HepG2 (cell line): ENCODE results near the gene POC1B. TPM values are rescaled to one million over a fixed set of nuclear protein-coding genes. Genes with fewer than 3 reads are reported as not detected.

Source experiments
- ATAC-seq: fragments of 200-7000 bp; cut with Tn5 transposase; 3 replicates; pipeline ENCODE4 v1.9.1; 2020; ENCODE audit warnings: mild to moderate bottlenecking, moderate library complexity
- BruUV-seq: library from RNA; stranded (reverse); fragments of 400-500 nt; replicated peaks from 2 replicates; lab custom pipeline; 2021; lab: Mats Ljungman, UMichigan
- CTCF ChIA-PET: fragments of 300-600 bp; formaldehyde crosslinking; extraction: SDS; loops from one replicate; lab custom pipeline; 2021; ENCODE audit warnings: low total read pairs, inconsistent platforms, low intra/inter-chr PET ratio; lab: Yijun Ruan, JAX
- POLR2A ChIA-PET: fragments of 350-600 bp; sonication (Branson Sonifier 250); formaldehyde crosslinking; loops from one replicate; lab custom pipeline; 2020; ENCODE audit warnings: antibody characterized with exemption, inconsistent platforms; lab: Yijun Ruan, JAX
- DNase-seq: peaks from one replicate; pipeline ENCODE4 v3.0.0-alpha.2; 2015; ENCODE audit warnings: low spot score
- FAIRE-seq: peaks from 3 replicates; lab custom pipeline; 2011; peaks lifted over from hg19 to GRCh38; lab: Jason Lieb, UNC
- H2AFZ ChIP-seq: one replicate; pipeline ENCODE4 v1.6.1; 2011; ENCODE audit warnings: low read length, inconsistent platforms
- H3K27ac ChIP-seq: fragments of 300-600 bp; 3 replicates; pipeline ENCODE4 v1.8.0; 2011; ENCODE audit warnings: mixed run types, mild to moderate bottlenecking, mixed read lengths, low read length, inconsistent platforms; ENCODE audit not compliant: insufficient read depth; ENCODE audit errors: extremely low read length
- H3K27me3 ChIP-seq, 2 experiments: fragments of 200-600 bp in 1 of 2; 2 replicates in 1 of 2; 3 replicates in 1 of 2; pipeline versions ENCODE4 v1.6.0 to v1.8.0; 2011; ENCODE audit warnings: low read length in 2 of 2, mild to moderate bottlenecking in 2 of 2, moderate library complexity in 2 of 2, inconsistent platforms in 1 of 2; ENCODE audit not compliant: insufficient read depth in 2 of 2, control insufficient read depth in 1 of 2
- H3K36me3 ChIP-seq, 2 experiments: fragments of 200-600 bp in 1 of 2; replicated peaks in 1 of 2; 2 replicates in 1 of 2; 3 replicates in 1 of 2; pipeline versions ENCODE4 v1.5.1 to v1.8.0; 2011; ENCODE audit warnings: low read length in 2 of 2, inconsistent platforms in 1 of 2; ENCODE audit not compliant: insufficient read depth in 2 of 2, control insufficient read depth in 1 of 2
- H3K4me1 ChIP-seq: 2 replicates; pipeline ENCODE4 v1.5.1; 2012; ENCODE audit warnings: low read length, inconsistent platforms; ENCODE audit not compliant: insufficient read depth
- H3K4me2 ChIP-seq: 2 replicates; pipeline ENCODE4 v1.6.0; 2011; ENCODE audit warnings: low read depth, low read length, inconsistent platforms
- H3K4me3 ChIP-seq, 3 experiments: fragments of 200-600 bp in 1 of 3; sonication (generic), shearing (Covaris generic) in 1 of 3; replicated peaks in 1 of 3; 2 replicates each; pipeline ENCODE4 v1.5.1; 2011 to 2016; ENCODE audit warnings: low read length in 3 of 3, inconsistent platforms in 2 of 3, low read depth in 2 of 3, mild to moderate bottlenecking in 2 of 3, control low read depth in 1 of 3, mixed read lengths in 1 of 3; ENCODE audit not compliant: insufficient read depth in 1 of 3
- H3K79me2 ChIP-seq: one replicate; pipeline ENCODE4 v1.6.1; 2011; ENCODE audit warnings: low read length, inconsistent platforms; ENCODE audit not compliant: insufficient read depth
- H3K9ac ChIP-seq: 2 replicates; pipeline ENCODE4 v1.6.0; 2011; ENCODE audit warnings: mild to moderate bottlenecking, low read depth, low read length, inconsistent platforms; ENCODE audit not compliant: insufficient read depth
- H3K9me3 ChIP-seq: 2 replicates; pipeline ENCODE4 v1.5.1; 2012; ENCODE audit warnings: mild to moderate bottlenecking, low read length
- H4K20me1 ChIP-seq: 2 replicates; pipeline ENCODE4 v1.6.0; 2011; ENCODE audit warnings: inconsistent platforms, mild to moderate bottlenecking, low read length, moderate library complexity; ENCODE audit not compliant: insufficient read depth
- CREB1 ChIP-seq, 2 experiments: fragments of 450-650 bp in 1 of 2; IDR thresholded peaks; 2 replicates each; pipeline ENCODE4 v1.6.1; 2016 to 2017; ENCODE audit warnings: control low read depth in 1 of 2, mild to moderate bottlenecking in 1 of 2, missing compliant biosample characterization in 1 of 2, missing genetic modification characterization in 1 of 2
- FOSL2 ChIP-seq: sonication (generic); formaldehyde crosslinking; IDR thresholded peaks from 2 replicates; pipeline ENCODE4 v1.4.0; 2020; ENCODE audit warnings: missing genetic modification reagents
- FOXA3 ChIP-seq: IDR thresholded peaks from 2 replicates; pipeline ENCODE4 v1.6.1; 2016; ENCODE audit warnings: missing genetic modification reagents, missing compliant biosample characterization
- HCFC1 ChIP-seq: fragments of 150-350 bp; IDR thresholded peaks from 2 replicates; pipeline ENCODE4 v1.6.1; 2014; ENCODE audit warnings: low read depth, low read length
- NCOA5 ChIP-seq: sonication (generic); formaldehyde crosslinking; IDR thresholded peaks from 2 replicates; pipeline ENCODE4 v1.4.0; 2020; ENCODE audit warnings: missing genetic modification reagents
- ZKSCAN5 ChIP-seq: sonication (generic); formaldehyde crosslinking; IDR thresholded peaks from 2 replicates; pipeline ENCODE4 v1.5.1; 2020; ENCODE audit warnings: mild to moderate bottlenecking, missing genetic modification reagents
- ZNF280D ChIP-seq: sonication (generic); formaldehyde crosslinking; IDR thresholded peaks from 2 replicates; pipeline ENCODE4 v1.5.1; 2020; ENCODE audit warnings: mild to moderate bottlenecking, missing genetic modification reagents
- ZNF816 ChIP-seq: sonication (generic); formaldehyde crosslinking; IDR thresholded peaks from 2 replicates; pipeline ENCODE4 v1.8.0; 2022; ENCODE audit warnings: missing genetic modification reagents, mild to moderate bottlenecking, borderline replicate concordance
- ZNF83 ChIP-seq: sonication (generic); formaldehyde crosslinking; IDR thresholded peaks from 2 replicates; pipeline ENCODE4 v1.4.0; 2020; ENCODE audit warnings: missing genetic modification reagents, mild to moderate bottlenecking, borderline replicate concordance
- ZSCAN9 ChIP-seq: IDR thresholded peaks from 2 replicates; pipeline ENCODE4 v1.6.1; 2016; ENCODE audit warnings: borderline replicate concordance
- WGBS: methylation state at CpG from one replicate; pipeline ENCODE4 v1.1.6; 2017; ENCODE audit warnings: low lambda C conversion rate; 5-methylcytosine and 5-hydroxymethylcytosine counted together
- in situ Hi-C: cut with HindIII; loops from 2 replicates; pipeline ENCODE4 v1.10.0; 2017; ENCODE audit warnings: low pct_unique_long_range_greater_than_20kb; ENCODE audit not compliant: extremely low pct_ligation_motif_present
- intact Hi-C: fragments of 100-400 bp; cut with micrococcal nuclease; formaldehyde crosslinking; loops from one replicate; pipeline ENCODE4 v1.10.0; 2022; ENCODE audit not compliant: unreplicated experiment
- polyA plus RNA-seq, 8 experiments: library from polyadenylated mRNA; depleted of rRNA in 3 of 8; stranded (reverse) in 7 of 8; unstranded in 1 of 8; fragments of >200 nt; fragmentation: Illumina TruSeq in 4 of 8; extraction: Trizol in 4 of 8; gene quantifications; 2 replicates each; pipeline versions ENCODE4 v1.2.1 to v1.2.3, GENCODE V29; 2011 to 2016; ENCODE audit warnings: low read depth in 4 of 8, missing spikeins in 1 of 8, mixed read lengths in 1 of 8; ENCODE audit not compliant: insufficient read depth in 1 of 8
- total RNA-seq, 5 experiments: library from RNA; depleted of rRNA; stranded (reverse); fragments of >200 nt; fragmentation: Illumina TruSeq; extraction: Trizol; gene quantifications; 2 replicates each; pipeline ENCODE4 v1.2.3, GENCODE V29; 2016; ENCODE audit warnings: low read depth in 1 of 5

The POC1B gene
- total and polyA plus RNA-seq, 2 of the 13 experiments (the other 11 are each of a cell fraction or from before 2014, with no cell fraction given) = 9.3 to 11.0 TPM

DNA sequence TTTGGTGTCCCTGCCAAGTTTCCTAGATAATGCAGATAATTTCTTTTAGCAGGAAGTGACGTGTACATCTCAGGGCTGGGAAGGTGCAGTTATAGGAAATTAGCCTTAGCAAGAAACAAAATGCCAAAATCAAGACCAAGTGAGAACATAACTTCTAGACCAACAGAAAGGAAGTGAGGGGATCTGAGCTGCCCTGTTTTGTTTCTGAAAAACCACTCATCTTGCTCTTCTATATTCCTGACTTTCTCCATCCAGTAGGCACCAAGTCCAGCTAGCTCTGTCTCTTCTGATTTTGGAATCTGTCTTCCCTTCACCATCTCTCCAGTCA is 149.7 kb downstream of the POC1B start:
- Histone ChIP-seq H3K4me1 (peaks cover 99% of the 10 kb centered on the region), H3K36me3 (no peaks in the 10 kb centered on the region), H3K4me2 (peak overlapping the region; percentile 54), H3K79me2 (no peaks in the 10 kb centered on the region), H3K9me3 (no peaks in the 10 kb centered on the region), H2AFZ (no peak overlapping the region), H3K4me3 (no peak overlapping the region), H3K27ac (peak overlapping the region; percentile 71), H3K9ac (peak overlapping the region; percentile 20; the same call in 1 of the 2 replicates), H3K27me3 (no peaks in the 10 kb centered on the region), H4K20me1 (no peaks in the 10 kb centered on the region)
- ChIA-PET POLR2A (interaction anchor here (0.9 to 17.8 kb wide), 5 partner anchors 8 to 30 kb away, joined by 3 to 430 read pairs (median 13); partner anchors contain the start of gene DUSP6), CTCF (no interaction called here)
- no peak for ATAC-seq
- in situ Hi-C loops (no loop called here), intact Hi-C loops (loop anchor here (5.0 kb wide), 1 partner anchor 151 kb away; the partner anchor contains the start of gene POC1B)
- DNase-seq = no peak
- WGBS = 48% methylated on average over 1 of the region's 1 CpG
- BruUV-seq = no TSS peak
- no peak for FAIRE-seq
- TF ChIP-seq HCFC1 = no peak
- 0 out of 2 replicates have a peak, but pooled peaks have one; percentile 3 for TF ChIP-seq CREB1 (IDR thresholded peaks at IDR 0.05)
- no peak for TF ChIP-seq CREB1 (CRISPR knock-in tag; IDR thresholded peaks at IDR 0.05)

GRCh38 chr12:89373763-89374572 is 151.9 kb downstream of the POC1B start:
- Histone ChIP-seq H3K27ac (no peak overlapping the region), H3K9me3 (no peaks in the 10 kb centered on the region), H3K27me3 (no peaks in the 10 kb centered on the region), H3K4me1 (peaks cover 87% of the 10 kb centered on the region), H3K9ac (no peak overlapping the region), H4K20me1 (no peaks in the 10 kb centered on the region), H3K4me2 (no peak overlapping the region), H3K4me3 (no peak overlapping the region), H3K79me2 (no peaks in the 10 kb centered on the region), H3K36me3 (no peaks in the 10 kb centered on the region), H2AFZ (no peak overlapping the region)
- ATAC-seq (no peak), DNase-seq (no peak), FAIRE-seq (no peak)
- BruUV-seq = no TSS peak
- ChIA-PET CTCF (no interaction called here), POLR2A (interaction anchor here (17.8 kb wide), 1 partner anchor 18 kb away, joined by 430 read pairs; the partner anchor contains the start of gene DUSP6)
- WGBS = 75% methylated on average over 2 of the region's 2 CpGs
- intact Hi-C loops = loop anchor here (2.0 kb wide), 1 partner anchor 19 kb away; no protein-coding TSS in a partner anchor
- in situ Hi-C loops = no loop called here
- TF ChIP-seq FOSL2 = peak; percentile 56
- no peak for TF ChIP-seq NCOA5 (CRISPR knock-in tag)
- TF ChIP-seq ZSCAN9 (CRISPR knock-in tag) = no peak
- no peak for TF ChIP-seq ZNF816 (CRISPR knock-in tag)
- TF ChIP-seq ZKSCAN5 (CRISPR knock-in tag) = no peak
- TF ChIP-seq FOXA3 = 0 out of 2 replicates have a peak, but pooled peaks have one; percentile 10
- TF ChIP-seq ZNF83 = no peak
- no peak for TF ChIP-seq ZNF280D
